ENCODE data around the gene PRSS57.
A peak's percentile ranks its signal among the peaks of the same experiment; 100 is the strongest.

The PRSS57 gene

GRCh38 chr19:664913-665443 is 30.3 kb downstream of the PRSS57 start:
- Histone ChIP-seq H3K4me3 (ENCODE audit: low read length) (no peak overlapping the region), H3K79me1 (ENCODE audit: low read length) (no peaks in the 10 kb centered on the region), H2BK5ac (ENCODE audit: low read length) (no peak overlapping the region), H4K8ac (ENCODE audit: low read depth, low read length) (no peak overlapping the region), H2AK5ac (ENCODE audit: low read length) (no peak overlapping the region), H3K4me1 (ENCODE audit: control insufficient read depth, low read depth, low read length) (peaks cover 2% of the 10 kb centered on the region), H3K4ac (ENCODE audit: low read depth, low read length) (no peak overlapping the region), H3K79me2 (ENCODE audit: control insufficient read depth, insufficient read depth, low read length) (peaks cover 29% of the 10 kb centered on the region), H3K4me2 (ENCODE audit: low read length) (no peak overlapping the region), H3K56ac (ENCODE audit: low read length) (peak overlapping the region; percentile 58), H3K27me3 (ENCODE audit: insufficient read depth, low read length, poor library complexity) (no peaks in the 10 kb centered on the region), H2BK120ac (ENCODE audit: low read depth, low read length) (no peak overlapping the region), H3K23ac (ENCODE audit: low read length) (no peak overlapping the region), H4K5ac (ENCODE audit: low read length) (no peak overlapping the region), H3K27ac (ENCODE audit: low read depth, low read length) (no peak overlapping the region), H3K36me3 (ENCODE audit: control insufficient read depth, insufficient read depth, low read length) (no peaks in the 10 kb centered on the region), H3K18ac (ENCODE audit: low read length) (no peak overlapping the region), H3K9ac (ENCODE audit: low read length) (peak overlapping the region; percentile 51), H2BK15ac (replicated peaks; ENCODE audit: low read depth) (no peak overlapping the region)
- WGBS (ENCODE audit: extremely low coverage, insufficient coverage, low lambda C conversion rate) = no CpG with 5 or more reads among the region's 24 CpGs
- DNase-seq = peak; percentile 91

GRCh38 chr19:663682-664117 is 31.6 kb downstream of the PRSS57 start:
- H3K4me3 ChIP-seq (ENCODE audit: low read length) = no peak overlapping the region
- peak overlapping the region; percentile 59 for H2AK5ac ChIP-seq (ENCODE audit: low read length)
- peak overlapping the region; percentile 81 for H3K4me2 ChIP-seq (ENCODE audit: low read length)
- H3K56ac ChIP-seq (ENCODE audit: low read length) = peak overlapping the region; percentile 88
- H3K79me1 ChIP-seq (ENCODE audit: low read length) = no peaks in the 10 kb centered on the region
- H3K4ac ChIP-seq (ENCODE audit: low read depth, low read length) = no peak overlapping the region
- H3K9ac ChIP-seq (ENCODE audit: low read length) = peak overlapping the region; percentile 79
- no peak overlapping the region for H3K27ac ChIP-seq (ENCODE audit: low read depth, low read length)
- no peak overlapping the region for H2BK120ac ChIP-seq (ENCODE audit: low read depth, low read length)
- no peak overlapping the region for H4K5ac ChIP-seq (ENCODE audit: low read length)
- WGBS (ENCODE audit: extremely low coverage, insufficient coverage, low lambda C conversion rate) = no CpG with 5 or more reads among the region's 18 CpGs
- H3K79me2 ChIP-seq (ENCODE audit: control insufficient read depth, insufficient read depth, low read length) = peaks cover 42% of the 10 kb centered on the region
- H4K8ac ChIP-seq (ENCODE audit: low read depth, low read length) = no peak overlapping the region
- H2BK15ac ChIP-seq (replicated peaks; ENCODE audit: low read depth) = no peak overlapping the region
- H2BK5ac ChIP-seq (ENCODE audit: low read length) = no peak overlapping the region
- H3K27me3 ChIP-seq (ENCODE audit: insufficient read depth, low read length, poor library complexity) = no peaks in the 10 kb centered on the region
- DNase-seq = no peak
- peak overlapping the region; percentile 20 for H3K18ac ChIP-seq (ENCODE audit: low read length)
- peak overlapping the region; percentile 30 for H3K23ac ChIP-seq (ENCODE audit: low read length)
- no peaks in the 10 kb centered on the region for H3K36me3 ChIP-seq (ENCODE audit: control insufficient read depth, insufficient read depth, low read length)
- H3K4me1 ChIP-seq (ENCODE audit: control insufficient read depth, low read depth, low read length) = peaks cover 2% of the 10 kb centered on the region

GRCh38 chr19:662962-663681 is 32.1 kb downstream of the PRSS57 start, which contains the start of gene RNF126:
RNF126 (minus strand) TSS chr19:663214; CDS start chr19:663121, 93 bp downstream.
- no CpG with 5 or more reads among the region's 97 CpGs for WGBS (ENCODE audit: extremely low coverage, insufficient coverage, low lambda C conversion rate)
- H3K79me2 ChIP-seq (ENCODE audit: control insufficient read depth, insufficient read depth, low read length) = peaks cover 48% of the 10 kb centered on the region
- H3K27ac ChIP-seq (ENCODE audit: low read depth, low read length) = peak within 1 kb of the TSS; percentile 69
- H3K18ac ChIP-seq (ENCODE audit: low read length) = peak within 1 kb of the TSS; percentile 91
- H2AK5ac ChIP-seq (ENCODE audit: low read length) = peak within 1 kb of the TSS; percentile 59
- H2BK120ac ChIP-seq (ENCODE audit: low read depth, low read length) = peak within 1 kb of the TSS; percentile 28
- no peak within 1 kb of the TSS for H2BK15ac ChIP-seq (replicated peaks; ENCODE audit: low read depth)
- H3K56ac ChIP-seq (ENCODE audit: low read length) = peak within 1 kb of the TSS; percentile 96
- H3K27me3 ChIP-seq (ENCODE audit: insufficient read depth, low read length, poor library complexity) = no peaks in the 10 kb centered on the region
- peak within 1 kb of the TSS; percentile 86 for H3K4me3 ChIP-seq (ENCODE audit: low read length)
- DNase-seq = peak; percentile 91
- peaks cover 2% of the 10 kb centered on the region for H3K4me1 ChIP-seq (ENCODE audit: control insufficient read depth, low read depth, low read length)
- H3K4me2 ChIP-seq (ENCODE audit: low read length) = peak within 1 kb of the TSS; percentile 87
- H4K8ac ChIP-seq (ENCODE audit: low read depth, low read length) = no peak within 1 kb of the TSS
- H3K4ac ChIP-seq (ENCODE audit: low read depth, low read length) = peak within 1 kb of the TSS; percentile 75
- peak within 1 kb of the TSS; percentile 45 for H3K23ac ChIP-seq (ENCODE audit: low read length)
- H4K5ac ChIP-seq (ENCODE audit: low read length) = no peak within 1 kb of the TSS
- no peaks in the 10 kb centered on the region for H3K79me1 ChIP-seq (ENCODE audit: low read length)
- no peaks in the 10 kb centered on the region for H3K36me3 ChIP-seq (ENCODE audit: control insufficient read depth, insufficient read depth, low read length)
- H2BK5ac ChIP-seq (ENCODE audit: low read length) = no peak within 1 kb of the TSS
- peak within 1 kb of the TSS; percentile 98 for H3K9ac ChIP-seq (ENCODE audit: low read length)

GRCh38 chr19:662207-662961 is 32.9 kb downstream of the PRSS57 start:
- Histone ChIP-seq H3K4me1 (ENCODE audit: control insufficient read depth, low read depth, low read length) (peaks cover 2% of the 10 kb centered on the region), H2AK5ac (ENCODE audit: low read length) (no peak overlapping the region), H3K4me2 (ENCODE audit: low read length) (peak overlapping the region; percentile 87), H3K23ac (ENCODE audit: low read length) (peak overlapping the region; percentile 45), H3K27me3 (ENCODE audit: insufficient read depth, low read length, poor library complexity) (no peaks in the 10 kb centered on the region), H2BK5ac (ENCODE audit: low read length) (no peak overlapping the region), H3K36me3 (ENCODE audit: control insufficient read depth, insufficient read depth, low read length) (no peaks in the 10 kb centered on the region), H4K5ac (ENCODE audit: low read length) (no peak overlapping the region), H3K79me2 (ENCODE audit: control insufficient read depth, insufficient read depth, low read length) (peaks cover 55% of the 10 kb centered on the region), H3K4me3 (ENCODE audit: low read length) (peak overlapping the region; percentile 86), H3K9ac (ENCODE audit: low read length) (peak overlapping the region; percentile 98), H3K56ac (ENCODE audit: low read length) (peak overlapping the region; percentile 96), H4K8ac (ENCODE audit: low read depth, low read length) (no peak overlapping the region), H3K27ac (ENCODE audit: low read depth, low read length) (peak overlapping the region; percentile 69), H3K4ac (ENCODE audit: low read depth, low read length) (peak overlapping the region; percentile 75), H3K18ac (ENCODE audit: low read length) (peak overlapping the region; percentile 91), H2BK120ac (ENCODE audit: low read depth, low read length) (peak overlapping the region; percentile 28), H3K79me1 (ENCODE audit: low read length) (no peaks in the 10 kb centered on the region), H2BK15ac (replicated peaks; ENCODE audit: low read depth) (no peak overlapping the region)
- peak; percentile 78 for DNase-seq
- no CpG with 5 or more reads among the region's 81 CpGs for WGBS (ENCODE audit: extremely low coverage, insufficient coverage, low lambda C conversion rate)

GRCh38 chr19:661427-662196 is 33.6 kb downstream of the PRSS57 start:
- no peak overlapping the region for H2BK5ac ChIP-seq (ENCODE audit: low read length)
- DNase-seq = no peak
- H2BK120ac ChIP-seq (ENCODE audit: low read depth, low read length) = no peak overlapping the region
- H3K4me1 ChIP-seq (ENCODE audit: control insufficient read depth, low read depth, low read length) = peaks cover 2% of the 10 kb centered on the region
- peak overlapping the region; percentile 66 for H3K23ac ChIP-seq (ENCODE audit: low read length)
- H3K56ac ChIP-seq (ENCODE audit: low read length) = peak overlapping the region; percentile 96
- H2BK15ac ChIP-seq (replicated peaks; ENCODE audit: low read depth) = no peak overlapping the region
- H3K4me3 ChIP-seq (ENCODE audit: low read length) = peak overlapping the region; percentile 86
- H3K9ac ChIP-seq (ENCODE audit: low read length) = peak overlapping the region; percentile 98
- peaks cover 63% of the 10 kb centered on the region for H3K79me2 ChIP-seq (ENCODE audit: control insufficient read depth, insufficient read depth, low read length)
- H4K5ac ChIP-seq (ENCODE audit: low read length) = no peak overlapping the region
- H2AK5ac ChIP-seq (ENCODE audit: low read length) = no peak overlapping the region
- no peak overlapping the region for H3K4ac ChIP-seq (ENCODE audit: low read depth, low read length)
- no peak overlapping the region for H4K8ac ChIP-seq (ENCODE audit: low read depth, low read length)
- no peaks in the 10 kb centered on the region for H3K79me1 ChIP-seq (ENCODE audit: low read length)
- no CpG with 5 or more reads among the region's 31 CpGs for WGBS (ENCODE audit: extremely low coverage, insufficient coverage, low lambda C conversion rate)
- peak overlapping the region; percentile 87 for H3K4me2 ChIP-seq (ENCODE audit: low read length)
- H3K27me3 ChIP-seq (ENCODE audit: insufficient read depth, low read length, poor library complexity) = no peaks in the 10 kb centered on the region
- H3K27ac ChIP-seq (ENCODE audit: low read depth, low read length) = no peak overlapping the region
- H3K36me3 ChIP-seq (ENCODE audit: control insufficient read depth, insufficient read depth, low read length) = no peaks in the 10 kb centered on the region
- H3K18ac ChIP-seq (ENCODE audit: low read length) = no peak overlapping the region
